ENCODE data around the gene WBP2NL. TPM values are rescaled to one million over a fixed set of nuclear protein-coding genes. Genes with fewer than 3 reads are reported as not detected.

Gene WBP2NL
- total and polyA plus RNA-seq, 2 of the 8 experiments (the other 6 are each of a cell fraction or from before 2014, with no cell fraction given), result not detected

- no peak for TF ChIP-seq CHD7 (IDR thresholded peaks at IDR 0.05; ENCODE audit: insufficient replicate concordance, low read length)
- TF ChIP-seq, protein P1, sequence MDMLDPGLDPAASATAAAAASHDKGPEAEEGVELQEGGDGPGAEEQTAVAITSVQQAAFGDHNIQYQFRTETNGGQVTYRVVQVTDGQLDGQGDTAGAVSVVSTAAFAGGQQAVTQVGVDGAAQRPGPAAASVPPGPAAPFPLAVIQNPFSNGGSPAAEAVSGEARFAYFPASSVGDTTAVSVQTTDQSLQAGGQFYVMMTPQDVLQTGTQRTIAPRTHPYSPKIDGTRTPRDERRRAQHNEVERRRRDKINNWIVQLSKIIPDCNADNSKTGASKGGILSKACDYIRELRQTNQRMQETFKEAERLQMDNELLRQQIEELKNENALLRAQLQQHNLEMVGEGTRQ (IDR thresholded peaks at IDR 0.05; ENCODE audit: low read length), result no peak
- TF ChIP-seq CREB1 (IDR thresholded peaks at IDR 0.05), result no peak
- no peak for TF ChIP-seq SUZ12 (IDR thresholded peaks at IDR 0.05; ENCODE audit: low read length)
- TF ChIP-seq HDAC2 (IDR thresholded peaks at IDR 0.05; ENCODE audit: borderline replicate concordance in 1 of 2, low read depth in 2 of 2, low read length in 2 of 2), result no peak
- no peak for TF ChIP-seq SIX5 (IDR thresholded peaks at IDR 0.05; ENCODE audit: low read depth, low read length)
- TF ChIP-seq KDM4A (IDR thresholded peaks at IDR 0.05; ENCODE audit: low read depth, low read length, severe bottlenecking), result no peak
- TF ChIP-seq SP1 (IDR thresholded peaks at IDR 0.05; ENCODE audit: low read depth, low read length), result no peak
- TF ChIP-seq FOSL1 (IDR thresholded peaks at IDR 0.05; ENCODE audit: insufficient read depth, low read depth, low read length), result no peak
- TF ChIP-seq SP4 (IDR thresholded peaks at IDR 0.05; ENCODE audit: low read length), result no peak
Measured at GRCh38 chr22:42041784-42042183, 43.2 kb downstream of the WBP2NL start (continued).

All from H1 (cell line).